ENCODE results near the gene AIG1. TPM values are rescaled to one million over a fixed set of nuclear protein-coding genes. Genes with fewer than 3 reads are reported as not detected.
"Not testable (repeated sequence)": the region's sequence is repeated elsewhere in the genome, so short reads cannot be mapped to it uniquely, and the experiment has no call there.

AIG1 gene
- total RNA-seq, 1 donor from 2014 or later, result 31.3 TPM

DNA sequence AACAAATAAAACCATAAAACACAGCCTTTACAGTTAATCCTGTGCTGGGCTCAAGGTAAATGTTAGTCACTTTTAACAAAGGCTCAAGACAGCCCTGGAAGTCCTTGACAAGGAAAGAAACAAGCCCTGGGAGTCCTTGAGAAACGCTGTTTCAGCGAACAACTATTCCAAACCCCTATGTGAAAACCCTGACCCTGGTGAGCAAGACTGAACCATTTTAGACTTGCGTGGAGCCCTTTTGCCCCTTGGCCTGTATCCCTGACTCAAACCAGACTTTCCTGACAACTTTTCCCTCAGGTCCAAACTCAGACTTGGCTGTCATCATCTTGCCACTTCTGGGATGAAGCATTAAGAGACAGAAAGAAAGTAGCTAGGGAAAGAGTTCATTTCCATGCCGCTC lies 180.4 kb downstream of the AIG1 start:
- TF ChIP-seq, protein P1, sequence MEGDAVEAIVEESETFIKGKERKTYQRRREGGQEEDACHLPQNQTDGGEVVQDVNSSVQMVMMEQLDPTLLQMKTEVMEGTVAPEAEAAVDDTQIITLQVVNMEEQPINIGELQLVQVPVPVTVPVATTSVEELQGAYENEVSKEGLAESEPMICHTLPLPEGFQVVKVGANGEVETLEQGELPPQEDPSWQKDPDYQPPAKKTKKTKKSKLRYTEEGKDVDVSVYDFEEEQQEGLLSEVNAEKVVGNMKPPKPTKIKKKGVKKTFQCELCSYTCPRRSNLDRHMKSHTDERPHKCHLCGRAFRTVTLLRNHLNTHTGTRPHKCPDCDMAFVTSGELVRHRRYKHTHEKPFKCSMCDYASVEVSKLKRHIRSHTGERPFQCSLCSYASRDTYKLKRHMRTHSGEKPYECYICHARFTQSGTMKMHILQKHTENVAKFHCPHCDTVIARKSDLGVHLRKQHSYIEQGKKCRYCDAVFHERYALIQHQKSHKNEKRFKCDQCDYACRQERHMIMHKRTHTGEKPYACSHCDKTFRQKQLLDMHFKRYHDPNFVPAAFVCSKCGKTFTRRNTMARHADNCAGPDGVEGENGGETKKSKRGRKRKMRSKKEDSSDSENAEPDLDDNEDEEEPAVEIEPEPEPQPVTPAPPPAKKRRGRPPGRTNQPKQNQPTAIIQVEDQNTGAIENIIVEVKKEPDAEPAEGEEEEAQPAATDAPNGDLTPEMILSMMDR (IDR thresholded peaks at IDR 0.05; ENCODE audit: unreplicated experiment), result no peak
- Mint-ChIP-seq H3K4me1 (no peaks in the 10 kb centered on the region), H3K36me3 (no peaks in the 10 kb centered on the region), H3K27ac (no peak overlapping the region), H3K27me3 (ENCODE audit: low read depth) (no peaks in the 10 kb centered on the region), H3K9me3 (peaks cover 3% of the 10 kb centered on the region), H3K4me3 (no peak overlapping the region)
- DNase-seq (ENCODE audit: low spot score in 2 of 2, unreplicated experiment in 2 of 2), result no peak

DNA sequence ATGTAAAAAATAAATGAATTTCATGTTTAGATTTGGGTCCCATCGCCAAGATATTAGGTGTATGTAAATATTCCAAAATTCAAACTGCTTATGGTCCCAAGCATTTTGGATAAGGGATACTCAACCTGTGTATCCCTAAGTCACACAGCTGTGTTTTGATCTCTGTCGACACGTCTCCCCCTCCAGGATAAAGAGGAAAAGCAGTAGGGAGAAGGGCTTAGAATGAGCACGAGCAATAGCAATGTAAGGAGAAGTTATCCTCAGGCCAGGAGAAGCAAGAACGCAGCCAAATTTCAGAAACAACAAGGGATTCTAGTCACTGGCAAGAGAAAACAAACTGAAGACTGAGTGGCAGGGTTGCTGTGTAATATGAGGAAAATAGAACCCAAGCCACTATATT lies 181.2 kb downstream of the AIG1 start:
- no peak for DNase-seq (ENCODE audit: low spot score in 2 of 2, unreplicated experiment in 2 of 2)
- Mint-ChIP-seq H3K9me3 (peaks cover 10% of the 10 kb centered on the region), H3K27me3 (ENCODE audit: low read depth) (no peaks in the 10 kb centered on the region), H3K4me1 (no peaks in the 10 kb centered on the region), H3K36me3 (no peaks in the 10 kb centered on the region), H3K27ac (no peak overlapping the region), H3K4me3 (no peak overlapping the region)
- TF ChIP-seq, protein P1 (IDR thresholded peaks at IDR 0.05; ENCODE audit: unreplicated experiment), result no peak

DNA sequence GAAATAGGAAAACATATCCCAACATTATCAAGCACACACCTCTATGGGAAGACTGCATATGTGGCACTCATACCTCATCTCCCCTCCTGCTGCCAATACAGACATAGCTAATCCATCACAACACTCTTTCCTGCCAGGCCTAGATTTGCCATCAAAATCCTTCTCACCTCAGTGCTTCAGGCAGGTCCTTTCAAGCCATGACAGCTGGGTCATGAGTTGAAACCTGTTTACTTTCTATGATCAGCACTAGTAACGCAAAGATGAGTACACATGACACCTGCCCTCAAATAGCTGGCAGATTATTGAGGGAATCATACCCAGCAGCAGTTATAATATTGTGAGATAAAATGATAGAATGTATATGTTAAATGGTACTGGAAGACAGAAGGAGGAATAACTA lies 183.1 kb downstream of the AIG1 start:
- H3K4me3 Mint-ChIP-seq, result no peak overlapping the region
- no peaks in the 10 kb centered on the region for H3K36me3 Mint-ChIP-seq
- TF ChIP-seq, protein P1 (IDR thresholded peaks at IDR 0.05; ENCODE audit: unreplicated experiment), result no peak
- H3K4me1 Mint-ChIP-seq, result no peaks in the 10 kb centered on the region
- DNase-seq (ENCODE audit: low spot score in 2 of 2, unreplicated experiment in 2 of 2), result no peak
- no peak overlapping the region for H3K27ac Mint-ChIP-seq
- no peaks in the 10 kb centered on the region for H3K27me3 Mint-ChIP-seq (ENCODE audit: low read depth)
- H3K9me3 Mint-ChIP-seq, result peaks cover 10% of the 10 kb centered on the region

DNA sequence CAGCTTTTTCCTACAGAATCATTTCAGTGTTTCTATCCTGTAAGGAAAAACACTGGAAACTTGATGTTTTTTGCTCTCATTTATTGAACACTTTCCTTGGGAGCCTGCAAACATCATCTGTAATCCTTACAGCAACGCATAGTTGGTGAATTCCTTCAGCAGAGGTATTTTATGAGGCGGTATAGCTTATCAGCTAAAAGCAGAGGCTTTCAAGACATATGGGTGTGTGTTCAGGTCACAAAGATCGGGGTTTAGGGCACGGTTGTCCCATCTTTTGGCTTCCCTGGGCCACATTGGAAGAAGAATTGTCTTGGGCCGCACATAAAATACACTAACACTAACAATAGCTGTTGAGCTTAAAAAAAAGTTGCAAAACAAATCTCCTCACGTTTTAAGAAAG lies 185.0 kb downstream of the AIG1 start:
- Mint-ChIP-seq H3K4me1 (no peaks in the 10 kb centered on the region), H3K27me3 (ENCODE audit: low read depth) (no peaks in the 10 kb centered on the region), H3K9me3 (peaks cover 13% of the 10 kb centered on the region), H3K4me3 (no peak overlapping the region), H3K27ac (no peak overlapping the region), H3K36me3 (peaks cover 3% of the 10 kb centered on the region)
- no peak for DNase-seq (ENCODE audit: low spot score in 2 of 2, unreplicated experiment in 2 of 2)
- TF ChIP-seq, protein P1 (IDR thresholded peaks at IDR 0.05; ENCODE audit: unreplicated experiment), result no peak

DNA sequence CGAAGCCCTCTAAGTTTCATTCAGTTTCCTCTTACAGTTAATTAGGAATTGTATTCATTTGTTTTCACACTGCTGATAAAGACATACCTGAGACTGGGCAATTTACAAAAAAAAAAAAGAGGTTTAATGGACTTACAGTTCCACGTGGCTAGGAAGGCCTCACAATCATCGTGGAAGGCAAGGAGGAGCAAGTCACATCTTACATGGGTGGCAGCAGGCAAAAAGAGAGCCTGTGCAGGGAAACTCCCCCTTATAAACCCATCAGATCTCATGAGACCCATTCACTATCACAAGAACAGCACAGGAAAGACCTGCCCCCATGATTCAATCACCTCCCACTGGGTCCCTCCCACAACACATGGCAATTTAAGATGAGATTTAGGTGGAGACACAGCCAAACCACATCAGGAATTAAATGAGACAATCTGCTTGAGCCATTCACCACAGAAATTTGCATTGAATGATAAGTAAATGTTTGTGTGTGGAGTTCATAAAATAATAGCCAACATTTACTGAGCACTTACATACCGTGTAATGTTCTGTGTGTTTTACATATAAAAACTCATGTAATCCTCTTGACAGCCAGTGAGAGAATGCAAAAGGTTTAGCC lies 185.6 kb downstream of the AIG1 start:
- not testable (repeated sequence) for H3K27ac Mint-ChIP-seq
- peaks cover 13% of the 10 kb centered on the region for H3K9me3 Mint-ChIP-seq

DNA sequence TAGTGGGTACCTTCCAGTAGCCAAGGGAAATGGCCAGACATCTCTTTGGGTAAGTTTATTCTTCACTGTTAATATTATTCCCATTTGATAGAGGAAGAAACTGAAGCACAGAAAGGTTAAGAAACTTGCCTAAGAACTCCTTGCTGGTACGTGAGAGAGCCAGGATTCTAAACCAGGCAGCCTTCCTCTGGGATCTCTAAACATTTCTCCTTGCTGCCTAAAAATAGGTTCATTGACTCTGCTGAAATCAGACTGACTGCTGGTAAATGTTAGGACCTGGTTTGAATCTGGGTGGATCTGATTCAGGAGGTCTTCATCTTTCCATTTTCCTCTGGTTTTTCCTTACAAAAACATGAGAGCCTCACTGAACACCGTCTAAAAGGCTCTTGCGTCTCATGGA lies 186.9 kb downstream of the AIG1 start:
- no peaks in the 10 kb centered on the region for H3K27me3 Mint-ChIP-seq (ENCODE audit: low read depth)
- no peak overlapping the region for H3K4me3 Mint-ChIP-seq
- H3K4me1 Mint-ChIP-seq, result no peaks in the 10 kb centered on the region
- H3K9me3 Mint-ChIP-seq, result peaks cover 17% of the 10 kb centered on the region
- no peak overlapping the region for H3K27ac Mint-ChIP-seq
- TF ChIP-seq, protein P1 (IDR thresholded peaks at IDR 0.05; ENCODE audit: unreplicated experiment), result no peak
- H3K36me3 Mint-ChIP-seq, result peaks cover 9% of the 10 kb centered on the region
- DNase-seq (ENCODE audit: low spot score in 2 of 2, unreplicated experiment in 2 of 2), result no peak

More for the DNA sequence above, 185.6 kb downstream of the AIG1 start:
- H3K4me1 Mint-ChIP-seq; DNase-seq (ENCODE audit: low spot score in 2 of 2, unreplicated experiment in 2 of 2); H3K36me3 Mint-ChIP-seq; H3K27me3 Mint-ChIP-seq (ENCODE audit: low read depth); H3K4me3 Mint-ChIP-seq: not testable (repeated sequence)
